OCI-LY7 (cell line): ENCODE results near the gene HOXA1. TPM values are rescaled to one million over a fixed set of nuclear protein-coding genes. Genes with fewer than 3 reads are reported as not detected.

Experiments used
- BruUV-seq: library from RNA; stranded (reverse); fragments of 400-500 nt; replicated peaks from 2 replicates; lab custom pipeline; 2021; lab: Mats Ljungman, UMichigan
- CTCF ChIA-PET: fragments of 300-600 bp; sonication (Branson Sonifier 250); formaldehyde crosslinking; loops from one replicate; lab custom pipeline; 2022; ENCODE audit warnings: antibody characterized with exemption; ENCODE audit not compliant: unreplicated experiment; lab: Charles Lee
- POLR2A ChIA-PET: fragments of 300-600 bp; sonication (Branson Sonifier 250); formaldehyde crosslinking; loops from one replicate; lab custom pipeline; 2022; ENCODE audit warnings: antibody characterized with exemption; lab: Charles Lee
- DNase-seq: peaks from one replicate; pipeline ENCODE4 v3.0.0-alpha.2; 2015; ENCODE audit warnings: low spot score
- H2AFZ ChIP-seq: fragments of 200-600 bp; sonication (generic), shearing (Covaris generic); 2 replicates; pipeline ENCODE4 v1.6.1; 2014; ENCODE audit warnings: mild to moderate bottlenecking, antibody characterized with exemption, low read length, moderate library complexity
- H3K27ac ChIP-seq: fragments of 200-600 bp; sonication (generic); 2 replicates; pipeline ENCODE4 v1.5.1; 2014; ENCODE audit warnings: mixed run types, low read depth, mild to moderate bottlenecking, moderate library complexity, low read length, inconsistent platforms; ENCODE audit not compliant: poor library complexity, severe bottlenecking
- H3K36me3 ChIP-seq: fragments of 200-600 bp; sonication (generic); 2 replicates; pipeline ENCODE4 v1.6.1; 2014; ENCODE audit warnings: mild to moderate bottlenecking, antibody characterized with exemption, low read length, moderate library complexity, mixed read lengths; ENCODE audit not compliant: insufficient read depth
- H3K4me1 ChIP-seq: fragments of 200-600 bp; sonication (generic); 2 replicates; pipeline ENCODE4 v1.5.1; 2014; ENCODE audit warnings: mild to moderate bottlenecking, low read length; ENCODE audit not compliant: insufficient read depth, poor library complexity, severe bottlenecking
- H3K4me2 ChIP-seq: fragments of 200-600 bp; sonication (generic); 2 replicates; pipeline ENCODE4 v1.6.1; 2014; ENCODE audit warnings: mild to moderate bottlenecking, low read length
- H3K4me3 ChIP-seq: fragments of 200-600 bp; sonication (generic); 2 replicates; pipeline ENCODE4 v1.5.1; 2014; ENCODE audit warnings: mild to moderate bottlenecking, low read depth, low read length; ENCODE audit not compliant: poor library complexity, severe bottlenecking
- H3K79me2 ChIP-seq: fragments of 200-600 bp; sonication (generic); 2 replicates; pipeline ENCODE4 v1.6.1; 2016; ENCODE audit warnings: low read depth, mild to moderate bottlenecking, low read length, moderate library complexity, mixed read lengths; ENCODE audit not compliant: insufficient read depth
- H3K9me2 ChIP-seq: fragments of 200-600 bp; sonication (generic); 2 replicates; pipeline ENCODE4 v1.6.1; 2016; ENCODE audit warnings: mild to moderate bottlenecking, low read length, mixed read lengths; ENCODE audit not compliant: insufficient read depth
- H3K9me3 ChIP-seq: fragments of 200-600 bp; sonication (generic); 2 replicates; pipeline ENCODE4 v1.6.1; 2014; ENCODE audit warnings: mild to moderate bottlenecking, mixed run types, low read length, mixed read lengths
- H4K20me1 ChIP-seq: fragments of 200-600 bp; sonication (generic); 2 replicates; pipeline ENCODE4 v1.6.1; 2014; ENCODE audit warnings: mild to moderate bottlenecking, antibody characterized with exemption, low read length, moderate library complexity, mixed read lengths; ENCODE audit not compliant: insufficient read depth
- EZH2phosphoT487 ChIP-seq: fragments of 200-600 bp; sonication (generic); IDR thresholded peaks from 2 replicates; pipeline ENCODE4 v1.6.1; 2018; ENCODE audit warnings: low read depth, borderline replicate concordance, mild to moderate bottlenecking, mixed run types, antibody characterized with exemption, low read length, moderate library complexity, mixed read lengths
- intact Hi-C: fragments of 100-400 bp; cut with micrococcal nuclease; formaldehyde crosslinking; loops from one replicate; pipeline ENCODE4 v1.10.0; 2022; ENCODE audit not compliant: unreplicated experiment
- total RNA-seq, 2 experiments: library from RNA; depleted of rRNA in 1 of 2; stranded (reverse); fragments of >200 nt in 1 of 2; shearing (Covaris generic) in 1 of 2; gene quantifications; 2 replicates each; pipeline ENCODE4 v1.2.3, GENCODE V29; 2014 to 2022
- TF ChIP-seq, protein P1 (sequence below): fragments of 200-600 bp; sonication (generic); conservative IDR thresholded peaks from 2 replicates; pipeline ENCODE4 v1.5.1; 2014; ENCODE audit warnings: mild to moderate bottlenecking, antibody characterized with exemption, low read length, moderate library complexity, mixed read lengths

HOXA1 gene
- total RNA-seq, 2 experiments from 2014 or later = 3.0 to 8.2 TPM

DNA sequence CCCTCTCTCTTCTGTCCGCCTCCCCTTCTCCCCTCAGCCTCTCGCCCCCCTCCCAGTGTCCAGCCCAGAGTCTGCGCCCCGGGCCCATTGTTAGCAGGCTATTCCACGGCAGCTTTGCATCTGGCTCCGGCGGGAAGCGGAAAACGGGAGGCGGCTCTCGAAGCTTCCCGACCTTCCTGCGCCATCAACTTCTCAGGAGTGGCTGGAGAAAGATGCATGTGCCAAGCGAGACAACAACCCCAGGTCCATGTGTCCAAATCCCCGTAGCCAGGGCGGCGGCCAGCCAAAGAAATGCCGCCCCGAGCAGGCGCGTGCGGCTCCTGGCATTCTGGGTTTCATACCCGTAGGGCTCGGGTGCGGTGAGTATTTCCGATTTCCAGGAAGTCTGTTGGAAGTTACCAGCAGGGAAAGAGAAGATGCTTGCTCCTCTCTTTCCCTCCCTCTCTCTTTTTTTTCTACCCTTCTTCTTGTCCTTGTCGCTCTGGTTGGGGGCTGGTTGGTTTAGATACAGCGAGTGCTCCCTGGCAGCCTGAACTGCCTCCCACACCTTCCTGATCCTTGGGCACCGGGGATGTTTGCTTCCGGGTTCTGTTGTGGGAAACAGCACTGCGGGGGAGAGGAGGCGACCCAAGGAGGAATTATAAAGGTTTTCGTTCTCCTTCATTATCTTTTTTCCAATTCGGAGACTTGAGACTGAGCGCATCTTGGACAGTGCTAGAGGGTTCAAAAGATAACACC, 7.9 kb upstream of the HOXA1 start:
- no peaks in the 10 kb centered on the region for H3K9me3 ChIP-seq
- BruUV-seq = no TSS peak
- ChIA-PET POLR2A (interaction anchor here (0.6 kb wide), 1 partner anchor 31 kb away, joined by 3 read pairs; no protein-coding TSS in a partner anchor), CTCF (no interaction called here)
- no peaks in the 10 kb centered on the region for H3K9me2 ChIP-seq
- H3K79me2 ChIP-seq = no peaks in the 10 kb centered on the region
- no peaks in the 10 kb centered on the region for H3K4me1 ChIP-seq
- no peak overlapping the region for H3K27ac ChIP-seq
- H3K4me2 ChIP-seq = no peak overlapping the region
- H3K4me3 ChIP-seq = no peak overlapping the region
- intact Hi-C loops = no loop called here
- H3K36me3 ChIP-seq = no peaks in the 10 kb centered on the region
- no peaks in the 10 kb centered on the region for H4K20me1 ChIP-seq
- H2AFZ ChIP-seq = no peak overlapping the region
- TF ChIP-seq, protein P1, sequence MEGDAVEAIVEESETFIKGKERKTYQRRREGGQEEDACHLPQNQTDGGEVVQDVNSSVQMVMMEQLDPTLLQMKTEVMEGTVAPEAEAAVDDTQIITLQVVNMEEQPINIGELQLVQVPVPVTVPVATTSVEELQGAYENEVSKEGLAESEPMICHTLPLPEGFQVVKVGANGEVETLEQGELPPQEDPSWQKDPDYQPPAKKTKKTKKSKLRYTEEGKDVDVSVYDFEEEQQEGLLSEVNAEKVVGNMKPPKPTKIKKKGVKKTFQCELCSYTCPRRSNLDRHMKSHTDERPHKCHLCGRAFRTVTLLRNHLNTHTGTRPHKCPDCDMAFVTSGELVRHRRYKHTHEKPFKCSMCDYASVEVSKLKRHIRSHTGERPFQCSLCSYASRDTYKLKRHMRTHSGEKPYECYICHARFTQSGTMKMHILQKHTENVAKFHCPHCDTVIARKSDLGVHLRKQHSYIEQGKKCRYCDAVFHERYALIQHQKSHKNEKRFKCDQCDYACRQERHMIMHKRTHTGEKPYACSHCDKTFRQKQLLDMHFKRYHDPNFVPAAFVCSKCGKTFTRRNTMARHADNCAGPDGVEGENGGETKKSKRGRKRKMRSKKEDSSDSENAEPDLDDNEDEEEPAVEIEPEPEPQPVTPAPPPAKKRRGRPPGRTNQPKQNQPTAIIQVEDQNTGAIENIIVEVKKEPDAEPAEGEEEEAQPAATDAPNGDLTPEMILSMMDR = no peak
- TF ChIP-seq EZH2phosphoT487 = no peak
- no peak for DNase-seq

DNA sequence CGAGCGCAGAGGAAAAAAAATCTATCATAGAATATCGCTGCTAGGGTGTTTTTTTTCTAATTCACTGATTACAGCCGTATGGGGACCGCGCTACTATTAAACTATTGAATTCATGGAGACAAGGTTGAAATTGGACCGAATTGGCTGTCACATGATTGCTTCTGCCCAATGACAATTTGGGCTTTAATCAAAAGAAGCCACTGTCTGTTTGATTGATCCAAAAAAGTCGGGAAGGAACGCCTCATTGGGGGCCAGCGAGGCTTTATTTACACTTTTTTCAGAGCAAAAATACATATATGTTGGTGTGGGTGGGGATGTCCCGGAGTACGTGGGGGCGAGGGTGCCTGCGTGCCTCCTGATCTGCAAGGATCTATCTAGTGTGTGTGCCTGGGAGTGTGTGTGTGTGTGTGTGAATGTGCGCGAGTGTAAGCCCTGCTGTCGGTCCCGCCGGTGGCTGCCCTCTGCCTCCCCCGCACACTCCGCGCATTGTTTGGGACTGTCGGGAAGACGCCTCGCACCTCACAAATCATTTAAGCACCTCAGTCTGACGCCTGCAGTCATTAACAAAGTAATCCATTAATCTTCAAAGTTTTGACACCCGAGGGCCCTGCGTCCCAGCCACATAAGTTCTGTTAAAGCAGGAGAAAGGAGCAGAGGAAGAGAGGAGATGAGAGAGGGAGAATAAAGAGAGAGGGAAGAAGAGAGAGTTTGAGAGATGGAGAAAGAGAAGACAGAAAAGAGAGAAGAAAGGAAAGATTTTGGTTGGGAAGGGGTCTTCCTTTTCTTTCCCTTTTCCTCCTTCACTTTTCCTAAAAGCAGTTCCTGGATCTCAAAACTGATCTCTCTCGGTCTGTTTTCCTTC, 7.0 kb upstream of the HOXA1 start, which contains the start of gene HOXA2:
HOXA2 (minus strand) TSS at position 103 of the 862 bp plus-strand sequence. CDS start 183 bp downstream, outside the sequence.
- Histone ChIP-seq H3K79me2 (no peaks in the 10 kb centered on the region), H3K4me1 (no peaks in the 10 kb centered on the region), H3K27ac (no peak within 1 kb of the TSS), H3K36me3 (no peaks in the 10 kb centered on the region), H3K9me2 (no peaks in the 10 kb centered on the region), H3K4me2 (no peak within 1 kb of the TSS), H4K20me1 (no peaks in the 10 kb centered on the region), H3K4me3 (no peak within 1 kb of the TSS), H2AFZ (no peak within 1 kb of the TSS), H3K9me3 (no peaks in the 10 kb centered on the region)
- no peak for DNase-seq
- CTCF ChIA-PET = no interaction called here
- intact Hi-C loops = no loop called here
- POLR2A ChIA-PET = no interaction called here
- TF ChIP-seq EZH2phosphoT487 = no peak
- TF ChIP-seq, protein P1 = no peak
- BruUV-seq = no TSS peak
